Measurements from ENCODE around the gene MYO9A. TPM values are rescaled to one million over a fixed set of nuclear protein-coding genes. Genes with fewer than 3 reads are reported as not detected.

The MYO9A gene
- total RNA-seq, 1 experiment from 2014 or later: 142 TPM

- Histone ChIP-seq H3K36me3 (ENCODE audit: insufficient read depth, low read length) (no peaks in the 10 kb centered on the region), H3K9me3 (ENCODE audit: low read length) (no peaks in the 10 kb centered on the region), H4K20me1 (ENCODE audit: insufficient read depth, low read depth, low read length) (no peaks in the 10 kb centered on the region), H3K27me3 (ENCODE audit: low read length) (no peaks in the 10 kb centered on the region), H3K27ac (ENCODE audit: low read length) (no peak overlapping the region), H3K4me2 (ENCODE audit: low read depth, low read length, poor library complexity, severe bottlenecking) (no peak overlapping the region), H3K4me1 (ENCODE audit: low read length) (no peaks in the 10 kb centered on the region), H3K9me2 (replicated peaks; ENCODE audit: insufficient read depth, low read length) (no peaks in the 10 kb centered on the region), H3K9ac (ENCODE audit: low read length) (no peak overlapping the region), H2AFZ (ENCODE audit: low read length) (no peak overlapping the region), H3K79me2 (ENCODE audit: low read length) (no peaks in the 10 kb centered on the region), H3K4me3 (ENCODE audit: low read length) (no peak overlapping the region)
- DNase-seq: no peak
Measured at GRCh38 chr15:71788646-71789579, 329.0 kb downstream of the MYO9A start.

GRCh38 chr15:71786673-71787072, 331.3 kb downstream of the MYO9A start:
- Histone ChIP-seq H3K79me2 (ENCODE audit: low read length) (no peaks in the 10 kb centered on the region), H3K4me2 (ENCODE audit: low read depth, low read length, poor library complexity, severe bottlenecking) (no peak overlapping the region), H3K4me1 (ENCODE audit: low read length) (no peaks in the 10 kb centered on the region; the same call in 1 of the 2 replicates), H3K27me3 (ENCODE audit: low read length) (no peaks in the 10 kb centered on the region), H3K9ac (ENCODE audit: low read length) (no peak overlapping the region), H3K4me3 (ENCODE audit: low read length) (no peak overlapping the region), H4K20me1 (ENCODE audit: insufficient read depth, low read depth, low read length) (no peaks in the 10 kb centered on the region), H3K36me3 (ENCODE audit: insufficient read depth, low read length) (no peaks in the 10 kb centered on the region), H2AFZ (ENCODE audit: low read length) (no peak overlapping the region), H3K9me2 (replicated peaks; ENCODE audit: insufficient read depth, low read length) (no peaks in the 10 kb centered on the region), H3K27ac (ENCODE audit: low read length) (no peak overlapping the region), H3K9me3 (ENCODE audit: low read length) (no peaks in the 10 kb centered on the region)
- DNase-seq: no peak

- Histone ChIP-seq H3K4me2 (ENCODE audit: low read depth, low read length, poor library complexity, severe bottlenecking) (no peak overlapping the region), H3K27me3 (ENCODE audit: low read length) (no peaks in the 10 kb centered on the region), H3K4me3 (ENCODE audit: low read length) (no peak overlapping the region), H3K79me2 (ENCODE audit: low read length) (no peaks in the 10 kb centered on the region), H2AFZ (ENCODE audit: low read length) (no peak overlapping the region), H3K9ac (ENCODE audit: low read length) (no peak overlapping the region), H3K4me1 (ENCODE audit: low read length) (peaks cover 6% of the 10 kb centered on the region), H3K27ac (ENCODE audit: low read length) (no peak overlapping the region), H4K20me1 (ENCODE audit: insufficient read depth, low read depth, low read length) (no peaks in the 10 kb centered on the region), H3K9me3 (ENCODE audit: low read length) (no peaks in the 10 kb centered on the region), H3K36me3 (ENCODE audit: insufficient read depth, low read length) (no peaks in the 10 kb centered on the region), H3K9me2 (replicated peaks; ENCODE audit: insufficient read depth, low read length) (no peaks in the 10 kb centered on the region)
- no peak for DNase-seq
Measured at GRCh38 chr15:71785996-71786395, 332.0 kb downstream of the MYO9A start.

GRCh38 chr15:71784719-71785118, 333.2 kb downstream of the MYO9A start:
- no peaks in the 10 kb centered on the region for H3K9me3 ChIP-seq (ENCODE audit: low read length)
- H3K9ac ChIP-seq (ENCODE audit: low read length): no peak overlapping the region
- H3K4me3 ChIP-seq (ENCODE audit: low read length): no peak overlapping the region
- no peaks in the 10 kb centered on the region for H3K27me3 ChIP-seq (ENCODE audit: low read length)
- H3K4me1 ChIP-seq (ENCODE audit: low read length): peaks cover 15% of the 10 kb centered on the region
- no peak for DNase-seq
- no peaks in the 10 kb centered on the region for H3K36me3 ChIP-seq (ENCODE audit: insufficient read depth, low read length)
- no peak overlapping the region for H3K4me2 ChIP-seq (ENCODE audit: low read depth, low read length, poor library complexity, severe bottlenecking)
- H3K9me2 ChIP-seq (replicated peaks; ENCODE audit: insufficient read depth, low read length): no peaks in the 10 kb centered on the region
- no peak overlapping the region for H3K27ac ChIP-seq (ENCODE audit: low read length)
- no peak overlapping the region for H2AFZ ChIP-seq (ENCODE audit: low read length)
- no peaks in the 10 kb centered on the region for H4K20me1 ChIP-seq (ENCODE audit: insufficient read depth, low read depth, low read length)
- H3K79me2 ChIP-seq (ENCODE audit: low read length): no peaks in the 10 kb centered on the region

- Histone ChIP-seq H3K9ac (ENCODE audit: low read length) (no peak overlapping the region), H3K4me2 (ENCODE audit: low read depth, low read length, poor library complexity, severe bottlenecking) (no peak overlapping the region), H3K27me3 (ENCODE audit: low read length) (no peaks in the 10 kb centered on the region), H3K4me3 (ENCODE audit: low read length) (no peak overlapping the region), H3K4me1 (ENCODE audit: low read length) (peaks cover 15% of the 10 kb centered on the region), H3K79me2 (ENCODE audit: low read length) (no peaks in the 10 kb centered on the region), H3K9me3 (ENCODE audit: low read length) (no peaks in the 10 kb centered on the region), H4K20me1 (ENCODE audit: insufficient read depth, low read depth, low read length) (no peaks in the 10 kb centered on the region), H3K36me3 (ENCODE audit: insufficient read depth, low read length) (no peaks in the 10 kb centered on the region), H2AFZ (ENCODE audit: low read length) (no peak overlapping the region), H3K9me2 (replicated peaks; ENCODE audit: insufficient read depth, low read length) (no peaks in the 10 kb centered on the region), H3K27ac (ENCODE audit: low read length) (no peak overlapping the region)
- DNase-seq: no peak
Measured at GRCh38 chr15:71782422-71783165, 335.4 kb downstream of the MYO9A start.

GRCh38 chr15:71781965-71782265, 336.0 kb downstream of the MYO9A start:
- H3K79me2 ChIP-seq (ENCODE audit: low read length): no peaks in the 10 kb centered on the region
- H3K27me3 ChIP-seq (ENCODE audit: low read length): no peaks in the 10 kb centered on the region
- H3K27ac ChIP-seq (ENCODE audit: low read length): no peak overlapping the region
- no peaks in the 10 kb centered on the region for H3K36me3 ChIP-seq (ENCODE audit: insufficient read depth, low read length)
- H2AFZ ChIP-seq (ENCODE audit: low read length): no peak overlapping the region
- no peaks in the 10 kb centered on the region for H4K20me1 ChIP-seq (ENCODE audit: insufficient read depth, low read depth, low read length)
- no peaks in the 10 kb centered on the region for H3K9me3 ChIP-seq (ENCODE audit: low read length)
- H3K4me1 ChIP-seq (ENCODE audit: low read length): peaks cover 15% of the 10 kb centered on the region
- no peak overlapping the region for H3K9ac ChIP-seq (ENCODE audit: low read length)
- H3K4me3 ChIP-seq (ENCODE audit: low read length): no peak overlapping the region
- no peak for DNase-seq
- no peaks in the 10 kb centered on the region for H3K9me2 ChIP-seq (replicated peaks; ENCODE audit: insufficient read depth, low read length)
- no peak overlapping the region for H3K4me2 ChIP-seq (ENCODE audit: low read depth, low read length, poor library complexity, severe bottlenecking)

- peak overlapping the region; percentile 15 for H3K4me2 ChIP-seq (ENCODE audit: low read depth, low read length, poor library complexity, severe bottlenecking)
- H3K27me3 ChIP-seq (ENCODE audit: low read length): no peaks in the 10 kb centered on the region
- H3K27ac ChIP-seq (ENCODE audit: low read length): no peak overlapping the region
- no peaks in the 10 kb centered on the region for H3K36me3 ChIP-seq (ENCODE audit: insufficient read depth, low read length)
- H3K4me1 ChIP-seq (ENCODE audit: low read length): peaks cover 15% of the 10 kb centered on the region
- H3K4me3 ChIP-seq (ENCODE audit: low read length): no peak overlapping the region
- H2AFZ ChIP-seq (ENCODE audit: low read length): peak overlapping the region; percentile 27; the same call in 1 of the 2 replicates
- 0 out of 2 replicates have a peak overlapping the region, but pooled peaks have one; percentile 5 for H3K9ac ChIP-seq (ENCODE audit: low read length)
- H3K79me2 ChIP-seq (ENCODE audit: low read length): no peaks in the 10 kb centered on the region
- H3K9me3 ChIP-seq (ENCODE audit: low read length): no peaks in the 10 kb centered on the region
- no peaks in the 10 kb centered on the region for H3K9me2 ChIP-seq (replicated peaks; ENCODE audit: insufficient read depth, low read length)
- DNase-seq: no peak
- no peaks in the 10 kb centered on the region for H4K20me1 ChIP-seq (ENCODE audit: insufficient read depth, low read depth, low read length)
Measured at GRCh38 chr15:71781179-71781964, 336.6 kb downstream of the MYO9A start.
